ELF-1 (cell line): ENCODE measurements around the gene SNAPIN.
"Not testable (repeated sequence)": the region's sequence is repeated elsewhere in the genome, so short reads cannot be mapped to it uniquely, and the experiment has no call there.

Experiments
- DNase-seq: peaks from one replicate; pipeline ENCODE4 v3.0.0-alpha.2; 2016; ENCODE audit warnings: low read depth, low spot score

Gene SNAPIN

GRCh38 chr1:153626904-153627714 lies 31.4 kb upstream of the SNAPIN start, which contains the start of gene S100A13:
Gene S100A13 (minus strand): TSS chr1:153627505. CDS start chr1:153626472, 1,033 bp downstream.
- DNase-seq = peak; percentile 99

- DNase-seq = no peak
These were observed 30.5 kb upstream of the SNAPIN start, which contains the start of gene S100A1 for GRCh38 chr1:153627715-153628626. Gene S100A1 (plus strand): TSS chr1:153628434. CDS start chr1:153630522, 2,088 bp downstream.

- DNase-seq = no peak
These were observed 29.7 kb upstream of the SNAPIN start for GRCh38 chr1:153628638-153629342.

GRCh38 chr1:153629343-153629665 lies 29.2 kb upstream of the SNAPIN start:
- DNase-seq = no peak

GRCh38 chr1:153629971-153630370 lies 28.5 kb upstream of the SNAPIN start:
- no peak for DNase-seq

- DNase-seq = no peak
These were observed 28.1 kb upstream of the SNAPIN start for GRCh38 chr1:153630384-153630783.

- DNase-seq = no peak
These were observed 27.2 kb upstream of the SNAPIN start for GRCh38 chr1:153631047-153632022.

GRCh38 chr1:153633161-153633753 lies 25.2 kb upstream of the SNAPIN start:
- no peak for DNase-seq

GRCh38 chr1:153633754-153634665 lies 24.5 kb upstream of the SNAPIN start, which contains the start of gene CHTOP:
Gene CHTOP (plus strand): TSS chr1:153634066. CDS start chr1:153636589, 2,523 bp downstream.
- peak; percentile 99 for DNase-seq

- no peak for DNase-seq
These were observed 22.6 kb upstream of the SNAPIN start for GRCh38 chr1:153635872-153636271.

GRCh38 chr1:153636312-153636711 lies 22.2 kb upstream of the SNAPIN start:
- DNase-seq = no peak

GRCh38 chr1:153638261-153638660 lies 20.2 kb upstream of the SNAPIN start:
- no peak for DNase-seq

- DNase-seq = no peak
These were observed 19.2 kb upstream of the SNAPIN start for GRCh38 chr1:153639280-153639679.

- not testable (repeated sequence) for DNase-seq
These were observed 18.3 kb upstream of the SNAPIN start for GRCh38 chr1:153640213-153640612.

- no peak for DNase-seq
These were observed 17.6 kb upstream of the SNAPIN start for GRCh38 chr1:153640861-153641260.

- DNase-seq = no peak
These were observed 16.3 kb upstream of the SNAPIN start for GRCh38 chr1:153642161-153642560.

GRCh38 chr1:153643100-153643499 lies 15.4 kb upstream of the SNAPIN start:
- no peak for DNase-seq

- no peak for DNase-seq
These were observed 14.7 kb upstream of the SNAPIN start for GRCh38 chr1:153643816-153644215.
